HCT116 (cell line): ENCODE results near the gene REXO4. TPM values are rescaled to one million over a fixed set of nuclear protein-coding genes. Genes with fewer than 3 reads are reported as not detected.
A peak's percentile ranks its signal among the peaks of the same experiment; 100 is the strongest.

Experiments
- ATAC-seq: fragments of 200-7000 bp; cut with Tn5 transposase; 2 replicates; pipeline ENCODE4 v1.9.1; 2020; ENCODE audit warnings: mild to moderate bottlenecking, moderate library complexity
- BruUV-seq: library from RNA; stranded (reverse); fragments of 400-500 nt; replicated peaks from 2 replicates; lab custom pipeline; 2021; lab: Mats Ljungman, UMichigan
- CTCF ChIA-PET: fragments of 300-600 bp; sonication (Branson Sonifier 250); formaldehyde crosslinking; loops from one replicate; lab custom pipeline; 2021; ENCODE audit warnings: antibody characterized with exemption; lab: Charles Lee
- POLR2A ChIA-PET: fragments of 300-600, 350-600 bp; sonication (Branson Sonifier 250); formaldehyde crosslinking; loops from one replicate; lab custom pipeline; 2021; ENCODE audit warnings: antibody characterized with exemption; lab: Charles Lee
- RAD21 ChIA-PET, 2 experiments: fragments of 300-600 bp; sonication (Branson Sonifier 250); formaldehyde crosslinking; loops; one replicate each; lab custom pipeline; 2023; ENCODE audit warnings: low total read pairs in 2 of 2; ENCODE audit not compliant: uncharacterized antibody in 2 of 2, unreplicated experiment in 2 of 2, low non-redundant PET in 1 of 2; lab: Charles Lee
- DNase-seq: peaks from one replicate; pipeline ENCODE4 v3.0.0-alpha.2; 2010; ENCODE audit warnings: low read depth, low spot score
- H2AFZ ChIP-seq: fragments of 200-600 bp; shearing (Covaris generic), sonication (generic); 2 replicates; pipeline ENCODE4 v1.6.1; 2017; ENCODE audit warnings: low read depth, mixed run types, mixed read lengths, antibody characterized with exemption, low read length; ENCODE audit not compliant: poor library complexity, severe bottlenecking
- H3K27ac ChIP-seq: 2 replicates; pipeline ENCODE4 v1.5.1; 2012; ENCODE audit warnings: low read depth, low read length
- H3K27me3 ChIP-seq: fragments of 200-600 bp; sonication (generic); 2 replicates; pipeline ENCODE4 v1.6.1; 2016; ENCODE audit warnings: mixed run types, low read length, mixed read lengths; ENCODE audit not compliant: insufficient read depth
- H3K36me3 ChIP-seq, 2 experiments: fragments of 200-500 bp in 1 of 2; fragments of 200-600 bp in 1 of 2; sonication (Bioruptor generic) in 1 of 2; sonication (generic) in 1 of 2; 2 replicates each; pipeline versions ENCODE4 v1.5.1 to v1.6.1; 2014 to 2016; ENCODE audit warnings: low read length in 2 of 2, inconsistent platforms in 1 of 2, mixed read lengths in 1 of 2, mixed run types in 1 of 2; ENCODE audit not compliant: insufficient read depth in 2 of 2, control insufficient read depth in 1 of 2
- H3K4me1 ChIP-seq, 2 experiments: fragments of 200-600 bp in 1 of 2; sonication (generic) in 1 of 2; 2 replicates each; pipeline versions ENCODE4 v1.5.1 to v1.6.1; 2012 to 2017; ENCODE audit warnings: low read length in 2 of 2, inconsistent platforms in 1 of 2, mild to moderate bottlenecking in 1 of 2, mixed read lengths in 1 of 2, mixed run types in 1 of 2, moderate library complexity in 1 of 2; ENCODE audit not compliant: insufficient read depth in 2 of 2, control insufficient read depth in 1 of 2
- H3K4me2 ChIP-seq: fragments of 200-600 bp; sonication (generic); 2 replicates; pipeline ENCODE4 v1.6.1; 2017; ENCODE audit warnings: mixed run types, low read length, mixed read lengths
- H3K4me3 ChIP-seq, 2 experiments: fragments of 200-600 bp in 1 of 2; sonication (generic) in 1 of 2; replicated peaks in 1 of 2; 2 replicates each; pipeline ENCODE4 v1.5.1; 2011 to 2016; ENCODE audit warnings: low read length in 2 of 2, control low read depth in 1 of 2, low read depth in 1 of 2, mild to moderate bottlenecking in 1 of 2, mixed read lengths in 1 of 2, mixed run types in 1 of 2
- H3K79me2 ChIP-seq: fragments of 200-600 bp; sonication (generic); 2 replicates; pipeline ENCODE4 v1.6.1; 2017; ENCODE audit warnings: mild to moderate bottlenecking, mixed run types, low read length, moderate library complexity, mixed read lengths; ENCODE audit not compliant: insufficient read depth
- H3K9ac ChIP-seq: fragments of 200-600 bp; sonication (generic); 2 replicates; pipeline ENCODE4 v1.6.1; 2016; ENCODE audit warnings: low read length, mixed read lengths
- H3K9me2 ChIP-seq: fragments of 200-600 bp; sonication (generic), shearing (Covaris generic); 2 replicates; pipeline ENCODE4 v1.6.1; 2017; ENCODE audit warnings: mixed run types, mild to moderate bottlenecking, moderate library complexity; ENCODE audit not compliant: insufficient read depth
- H3K9me3 ChIP-seq, 2 experiments: fragments of 200-500 bp in 1 of 2; fragments of 200-600 bp in 1 of 2; sonication (Bioruptor generic) in 1 of 2; sonication (generic) in 1 of 2; 2 replicates each; pipeline ENCODE4 v1.6.1; 2014 to 2017; ENCODE audit warnings: low read length in 2 of 2, mixed read lengths in 2 of 2, inconsistent platforms in 1 of 2, low read depth in 1 of 2, mild to moderate bottlenecking in 1 of 2, mixed run types in 1 of 2, moderate library complexity in 1 of 2; ENCODE audit not compliant: control insufficient read depth in 1 of 2, insufficient read depth in 1 of 2
- H4K20me1 ChIP-seq: fragments of 200-600 bp; sonication (generic), shearing (Covaris generic); 2 replicates; pipeline ENCODE4 v1.6.1; 2017; ENCODE audit warnings: mixed run types, mild to moderate bottlenecking, moderate library complexity; ENCODE audit not compliant: insufficient read depth
- EGR1 ChIP-seq: IDR thresholded peaks from 2 replicates; pipeline ENCODE4 v1.6.1; 2012; ENCODE audit warnings: low read depth
- ELF1 ChIP-seq: IDR thresholded peaks from 2 replicates; pipeline ENCODE4 v1.6.1; 2012; ENCODE audit warnings: low read depth, borderline replicate concordance
- EZH2 ChIP-seq: fragments of 200-600 bp; sonication (generic); IDR thresholded peaks from 2 replicates; pipeline ENCODE4 v1.6.1; 2017; ENCODE audit warnings: antibody characterized with exemption, mixed run types
- EZH2phosphoT487 ChIP-seq: fragments of 200-600 bp; IDR thresholded peaks from 2 replicates; pipeline ENCODE4 v1.6.1; 2018; ENCODE audit warnings: antibody characterized with exemption, borderline replicate concordance
- FOSL1 ChIP-seq: IDR thresholded peaks from 2 replicates; pipeline ENCODE4 v1.6.1; 2012; ENCODE audit warnings: low read depth
- JUND ChIP-seq: IDR thresholded peaks from 2 replicates; pipeline ENCODE4 v1.6.1; 2012
- POLR2AphosphoS5 ChIP-seq: IDR thresholded peaks from 2 replicates; pipeline ENCODE4 v1.6.1; 2011; ENCODE audit warnings: mild to moderate bottlenecking, low read depth, low read length, moderate library complexity
- RAD21 ChIP-seq: IDR thresholded peaks from 2 replicates; pipeline ENCODE4 v1.6.1; 2012; ENCODE audit warnings: low read depth, mild to moderate bottlenecking
- SIN3A ChIP-seq: IDR thresholded peaks from 2 replicates; pipeline ENCODE4 v1.6.1; 2012; ENCODE audit warnings: low read depth
- SP1 ChIP-seq: IDR thresholded peaks from 2 replicates; pipeline ENCODE4 v1.6.1; 2012; ENCODE audit warnings: low read depth
- SRF ChIP-seq: IDR thresholded peaks from 2 replicates; pipeline ENCODE4 v1.6.1; 2012; ENCODE audit warnings: low read depth
- YY1 ChIP-seq: IDR thresholded peaks from 2 replicates; pipeline ENCODE4 v1.6.1; 2011; ENCODE audit warnings: low read length, low read depth, moderate library complexity, mild to moderate bottlenecking; ENCODE audit not compliant: insufficient replicate concordance; ENCODE audit errors: extremely low read depth
- ZFX ChIP-seq: fragments of 450-650 bp; IDR thresholded peaks from 2 replicates; pipeline ENCODE4 v1.6.1; 2017
- intact Hi-C: fragments of 100-400 bp; cut with micrococcal nuclease; formaldehyde crosslinking; loops from 2 replicates; pipeline ENCODE4 v1.10.0; 2022
- total RNA-seq: library from RNA; stranded (reverse); gene quantifications from one replicate; pipeline ENCODE4 v1.2.1, GENCODE V29; 2021; ENCODE audit not compliant: unreplicated experiment
- TF ChIP-seq, protein P1 (sequence below), 3 experiments: fragments of 200-600 bp in 1 of 3; sonication (generic) in 1 of 3; IDR thresholded peaks in 2 of 3; conservative IDR thresholded peaks in 1 of 3; 2 replicates each; pipeline ENCODE4 v1.5.1; 2012 to 2017; ENCODE audit warnings: low read depth in 2 of 3, low read length in 2 of 3, antibody characterized with exemption in 1 of 3, borderline replicate concordance in 1 of 3, control low read depth in 1 of 3, mild to moderate bottlenecking in 1 of 3, mixed read lengths in 1 of 3, mixed run types in 1 of 3, moderate library complexity in 1 of 3; ENCODE audit not compliant: insufficient read depth in 1 of 3
- TF ChIP-seq, protein P2 (sequence below): IDR thresholded peaks from 2 replicates; pipeline ENCODE4 v1.6.1; 2012; ENCODE audit warnings: low read depth

REXO4 gene
- total RNA-seq, 1 experiment from 2014 or later, result 24.6 TPM

DNA sequence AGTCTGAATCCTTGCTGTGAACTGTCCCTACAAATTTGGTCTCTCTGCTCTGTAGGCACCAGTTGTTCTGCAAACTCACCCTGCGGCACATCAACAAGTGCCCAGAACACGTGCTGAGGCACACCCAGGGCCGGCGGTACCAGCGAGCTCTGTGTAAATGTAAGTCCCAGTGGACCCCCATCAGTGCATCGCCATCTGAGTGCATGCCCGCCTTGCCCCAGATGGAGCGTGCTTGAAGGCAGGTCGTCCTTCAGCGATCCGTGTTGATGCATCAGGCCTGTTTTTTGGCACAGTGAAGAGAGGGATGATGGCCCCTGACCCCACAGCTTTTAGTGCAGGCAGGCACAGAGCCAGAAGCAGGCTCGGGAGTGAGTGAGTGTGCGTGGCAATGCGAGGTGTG lies 60.2 kb downstream of the REXO4 start:
- ChIA-PET RAD21 (no interaction called here), CTCF (no interaction called here), POLR2A (interaction anchor here (2.0 kb wide), 1 partner anchor 10 kb away, joined by 15 read pairs; the partner anchor contains the start of genes MED22 and RPL7A)
- Histone ChIP-seq H3K9ac (peak overlapping the region; percentile 84), H3K4me3 (peak overlapping the region; percentile 87 to 96), H3K9me3 (no peaks in the 10 kb centered on the region), H3K27ac (0 out of 2 replicates have a peak overlapping the region, but pooled peaks have one; percentile 60), H3K36me3 (peaks cover 16 to 28% of the 10 kb centered on the region in 2 experiments; a peak in 3 of 4 replicates), H3K4me2 (peak overlapping the region; percentile 93), H3K27me3 (no peaks in the 10 kb centered on the region), H3K79me2 (peaks cover 47% of the 10 kb centered on the region), H3K9me2 (no peaks in the 10 kb centered on the region), H2AFZ (no peak overlapping the region), H4K20me1 (no peaks in the 10 kb centered on the region), H3K4me1 (peaks cover 7 to 24% of the 10 kb centered on the region in 2 experiments; a peak in 3 of 4 replicates)
- DNase-seq, result no peak
- intact Hi-C loops, result loop anchor here (5.0 to 10.0 kb wide), 2 partner anchors 130 to 637 kb away; partner anchors contain the start of gene VAV2
- ATAC-seq, result no peak
- TF ChIP-seq SP1, result no peak
- TF ChIP-seq, protein P1, sequence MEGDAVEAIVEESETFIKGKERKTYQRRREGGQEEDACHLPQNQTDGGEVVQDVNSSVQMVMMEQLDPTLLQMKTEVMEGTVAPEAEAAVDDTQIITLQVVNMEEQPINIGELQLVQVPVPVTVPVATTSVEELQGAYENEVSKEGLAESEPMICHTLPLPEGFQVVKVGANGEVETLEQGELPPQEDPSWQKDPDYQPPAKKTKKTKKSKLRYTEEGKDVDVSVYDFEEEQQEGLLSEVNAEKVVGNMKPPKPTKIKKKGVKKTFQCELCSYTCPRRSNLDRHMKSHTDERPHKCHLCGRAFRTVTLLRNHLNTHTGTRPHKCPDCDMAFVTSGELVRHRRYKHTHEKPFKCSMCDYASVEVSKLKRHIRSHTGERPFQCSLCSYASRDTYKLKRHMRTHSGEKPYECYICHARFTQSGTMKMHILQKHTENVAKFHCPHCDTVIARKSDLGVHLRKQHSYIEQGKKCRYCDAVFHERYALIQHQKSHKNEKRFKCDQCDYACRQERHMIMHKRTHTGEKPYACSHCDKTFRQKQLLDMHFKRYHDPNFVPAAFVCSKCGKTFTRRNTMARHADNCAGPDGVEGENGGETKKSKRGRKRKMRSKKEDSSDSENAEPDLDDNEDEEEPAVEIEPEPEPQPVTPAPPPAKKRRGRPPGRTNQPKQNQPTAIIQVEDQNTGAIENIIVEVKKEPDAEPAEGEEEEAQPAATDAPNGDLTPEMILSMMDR (IDR thresholded peaks at IDR 0.05 in 2 of 3, conservative IDR thresholded peaks at IDR 0.05 in 1 of 3; ENCODE audit: borderline replicate concordance in 1 of 3, insufficient read depth in 1 of 3, low read depth in 2 of 3, low read length in 2 of 3), result no peak
- TF ChIP-seq RAD21, result no peak
- TF ChIP-seq EGR1, result no peak
- no peak for TF ChIP-seq YY1
- no peak for TF ChIP-seq EZH2phosphoT487
- TF ChIP-seq EZH2, result no peak
- TF ChIP-seq ELF1, result no peak
- TF ChIP-seq SRF, result no peak
- no peak for TF ChIP-seq SIN3A
- TF ChIP-seq, protein P2, sequence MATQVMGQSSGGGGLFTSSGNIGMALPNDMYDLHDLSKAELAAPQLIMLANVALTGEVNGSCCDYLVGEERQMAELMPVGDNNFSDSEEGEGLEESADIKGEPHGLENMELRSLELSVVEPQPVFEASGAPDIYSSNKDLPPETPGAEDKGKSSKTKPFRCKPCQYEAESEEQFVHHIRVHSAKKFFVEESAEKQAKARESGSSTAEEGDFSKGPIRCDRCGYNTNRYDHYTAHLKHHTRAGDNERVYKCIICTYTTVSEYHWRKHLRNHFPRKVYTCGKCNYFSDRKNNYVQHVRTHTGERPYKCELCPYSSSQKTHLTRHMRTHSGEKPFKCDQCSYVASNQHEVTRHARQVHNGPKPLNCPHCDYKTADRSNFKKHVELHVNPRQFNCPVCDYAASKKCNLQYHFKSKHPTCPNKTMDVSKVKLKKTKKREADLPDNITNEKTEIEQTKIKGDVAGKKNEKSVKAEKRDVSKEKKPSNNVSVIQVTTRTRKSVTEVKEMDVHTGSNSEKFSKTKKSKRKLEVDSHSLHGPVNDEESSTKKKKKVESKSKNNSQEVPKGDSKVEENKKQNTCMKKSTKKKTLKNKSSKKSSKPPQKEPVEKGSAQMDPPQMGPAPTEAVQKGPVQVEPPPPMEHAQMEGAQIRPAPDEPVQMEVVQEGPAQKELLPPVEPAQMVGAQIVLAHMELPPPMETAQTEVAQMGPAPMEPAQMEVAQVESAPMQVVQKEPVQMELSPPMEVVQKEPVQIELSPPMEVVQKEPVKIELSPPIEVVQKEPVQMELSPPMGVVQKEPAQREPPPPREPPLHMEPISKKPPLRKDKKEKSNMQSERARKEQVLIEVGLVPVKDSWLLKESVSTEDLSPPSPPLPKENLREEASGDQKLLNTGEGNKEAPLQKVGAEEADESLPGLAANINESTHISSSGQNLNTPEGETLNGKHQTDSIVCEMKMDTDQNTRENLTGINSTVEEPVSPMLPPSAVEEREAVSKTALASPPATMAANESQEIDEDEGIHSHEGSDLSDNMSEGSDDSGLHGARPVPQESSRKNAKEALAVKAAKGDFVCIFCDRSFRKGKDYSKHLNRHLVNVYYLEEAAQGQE, result no peak
- TF ChIP-seq ZFX, result no peak
- TF ChIP-seq JUND, result no peak
- no peak for TF ChIP-seq POLR2AphosphoS5
- TF ChIP-seq FOSL1, result no peak
- BruUV-seq, result no TSS peak
